ENCODE measurements around the gene ANO7. TPM values are rescaled to one million over a fixed set of nuclear protein-coding genes. Genes with fewer than 3 reads are reported as not detected.

ANO7 gene
- total RNA-seq, 1 experiment from 2014 or later: 7.7 TPM

GRCh38 chr2:241150660-241151530 is 37.6 kb upstream of the ANO7 start:
- no TSS peak for BruUV-seq (replicated peaks)
- Mint-ChIP-seq H3K27ac (ENCODE audit: unreplicated experiment) (peak overlapping the region; percentile 62), H3K4me3 (ENCODE audit: low read depth, unreplicated experiment) (peak overlapping the region; percentile 86), H3K4me1 (ENCODE audit: low read depth, unreplicated experiment) (peaks cover 27% of the 10 kb centered on the region), H3K27me3 (ENCODE audit: unreplicated experiment) (no peaks in the 10 kb centered on the region), H3K9me3 (ENCODE audit: low read depth, unreplicated experiment) (no peaks in the 10 kb centered on the region), H3K36me3 (ENCODE audit: insufficient read depth, unreplicated experiment) (peaks cover 35% of the 10 kb centered on the region)
- CTCF ChIA-PET: interaction anchor here (1.3 to 2.4 kb wide), 2 partner anchors 72 to 241 kb away, joined by 4 to 6 read pairs; no protein-coding TSS in a partner anchor
- DNase-seq: no peak
- TF ChIP-seq CTCF (IDR thresholded peaks at IDR 0.05; ENCODE audit: unreplicated experiment): no peak
- intact Hi-C loops (cut with micrococcal nuclease; ENCODE audit: unreplicated experiment): no loop called here

GRCh38 chr2:241151934-241152660 is 36.4 kb upstream of the ANO7 start:
- intact Hi-C loops (cut with micrococcal nuclease; ENCODE audit: unreplicated experiment): no loop called here
- Mint-ChIP-seq H3K27ac (ENCODE audit: unreplicated experiment) (no peak overlapping the region), H3K27me3 (ENCODE audit: unreplicated experiment) (no peaks in the 10 kb centered on the region), H3K9me3 (ENCODE audit: low read depth, unreplicated experiment) (no peaks in the 10 kb centered on the region), H3K4me3 (ENCODE audit: low read depth, unreplicated experiment) (peak overlapping the region; percentile 86), H3K36me3 (ENCODE audit: insufficient read depth, unreplicated experiment) (peaks cover 41% of the 10 kb centered on the region), H3K4me1 (ENCODE audit: low read depth, unreplicated experiment) (peaks cover 27% of the 10 kb centered on the region)
- TF ChIP-seq CTCF (IDR thresholded peaks at IDR 0.05; ENCODE audit: unreplicated experiment): no peak
- DNase-seq: no peak
- BruUV-seq (replicated peaks): no TSS peak
- CTCF ChIA-PET: no interaction called here

- peaks cover 35% of the 10 kb centered on the region for H3K36me3 Mint-ChIP-seq (ENCODE audit: insufficient read depth, unreplicated experiment)
- no peak overlapping the region for H3K4me3 Mint-ChIP-seq (ENCODE audit: low read depth, unreplicated experiment)
- H3K27me3 Mint-ChIP-seq (ENCODE audit: unreplicated experiment): no peaks in the 10 kb centered on the region
- CTCF ChIA-PET: no interaction called here
- no peak for DNase-seq
- peaks cover 19% of the 10 kb centered on the region for H3K4me1 Mint-ChIP-seq (ENCODE audit: low read depth, unreplicated experiment)
- H3K27ac Mint-ChIP-seq (ENCODE audit: unreplicated experiment): no peak overlapping the region
- TF ChIP-seq CTCF (IDR thresholded peaks at IDR 0.05; ENCODE audit: unreplicated experiment): no peak
- intact Hi-C loops (cut with micrococcal nuclease; ENCODE audit: unreplicated experiment): no loop called here
- no peaks in the 10 kb centered on the region for H3K9me3 Mint-ChIP-seq (ENCODE audit: low read depth, unreplicated experiment)
- no TSS peak for BruUV-seq (replicated peaks)
Measured at GRCh38 chr2:241153616-241154015, 34.9 kb upstream of the ANO7 start.

- BruUV-seq (replicated peaks): no TSS peak
- Mint-ChIP-seq H3K4me1 (ENCODE audit: low read depth, unreplicated experiment) (peaks cover 18% of the 10 kb centered on the region), H3K9me3 (ENCODE audit: low read depth, unreplicated experiment) (no peaks in the 10 kb centered on the region), H3K27ac (ENCODE audit: unreplicated experiment) (no peak overlapping the region), H3K4me3 (ENCODE audit: low read depth, unreplicated experiment) (no peak overlapping the region), H3K36me3 (ENCODE audit: insufficient read depth, unreplicated experiment) (peaks cover 24% of the 10 kb centered on the region), H3K27me3 (ENCODE audit: unreplicated experiment) (no peaks in the 10 kb centered on the region)
- no peak for DNase-seq
- intact Hi-C loops (cut with micrococcal nuclease; ENCODE audit: unreplicated experiment): no loop called here
- TF ChIP-seq CTCF (IDR thresholded peaks at IDR 0.05; ENCODE audit: unreplicated experiment): no peak
- CTCF ChIA-PET: no interaction called here
Measured at GRCh38 chr2:241154915-241155314, 33.6 kb upstream of the ANO7 start.

Measured in Calu3 (cell line).